OCI-LY3 (cell line): ENCODE measurements around the gene KCNIP1.

ENCODE experiments used
- H2AFZ ChIP-seq: fragments of 200-600, 300-600 bp; shearing (Covaris generic); 2 replicates; pipeline ENCODE4 v1.6.0; 2014; ENCODE audit warnings: antibody characterized with exemption, low read depth, low read length
- H3K27ac ChIP-seq: fragments of 200-600, 300-600 bp; sonication (generic); 2 replicates; pipeline ENCODE4 v1.5.1; 2014; ENCODE audit warnings: mild to moderate bottlenecking, low read length, moderate library complexity, mixed read lengths
- H3K27me3 ChIP-seq: fragments of 200-600, 300-600 bp; sonication (generic); 2 replicates; pipeline ENCODE4 v1.6.1; 2014; ENCODE audit warnings: low read depth, low read length, mixed read lengths
- H3K36me3 ChIP-seq: fragments of 200-600, 300-600 bp; sonication (generic); replicated peaks from 2 replicates; pipeline ENCODE3; 2014; ENCODE audit warnings: low read depth, low read length, mixed read lengths
- H3K4me1 ChIP-seq: fragments of 300-600, 200-600 bp; sonication (generic); 2 replicates; pipeline ENCODE4 v1.6.1; 2014; ENCODE audit warnings: low read length, mixed read lengths
- H3K4me2 ChIP-seq: fragments of 200-600, 300-600 bp; sonication (generic); 2 replicates; pipeline ENCODE4 v1.6.1; 2014; ENCODE audit warnings: low read length, mixed read lengths
- H3K4me3 ChIP-seq: fragments of 300-600, 200-600 bp; sonication (generic); 2 replicates; pipeline ENCODE4 v1.5.1; 2014; ENCODE audit warnings: antibody characterized with exemption, mild to moderate bottlenecking, low read length, moderate library complexity
- H3K79me2 ChIP-seq: fragments of 300-600, 200-600 bp; shearing (Covaris generic); 2 replicates; pipeline ENCODE4 v1.6.1; 2014; ENCODE audit warnings: mild to moderate bottlenecking, low read length, mixed read lengths
- H3K9ac ChIP-seq: fragments of 300-600, 200-600 bp; shearing (Covaris generic); 2 replicates; pipeline ENCODE4 v1.6.0; 2014; ENCODE audit warnings: mild to moderate bottlenecking, low read length, moderate library complexity
- H3K9me3 ChIP-seq: fragments of 200-600, 300-600 bp; shearing (Covaris generic); 2 replicates; pipeline ENCODE4 v1.6.1; 2014; ENCODE audit warnings: low read length, mixed read lengths; ENCODE audit not compliant: insufficient read depth
- H4K20me1 ChIP-seq: fragments of 200-600, 300-600 bp; sonication (generic); 2 replicates; pipeline ENCODE4 v1.6.1; 2016; ENCODE audit warnings: low read length, mixed read lengths; ENCODE audit not compliant: insufficient read depth
- EZH2phosphoT487 ChIP-seq: fragments of 200-600 bp; shearing (Covaris generic); IDR thresholded peaks from 2 replicates; pipeline ENCODE4 v1.6.1; 2018; ENCODE audit warnings: antibody characterized with exemption, mixed run types, low read depth
- TF ChIP-seq, protein P1 (sequence below): fragments of 200-600, 300-600 bp; sonication (generic); IDR thresholded peaks from 2 replicates; pipeline ENCODE4 v1.5.1; 2014; ENCODE audit warnings: antibody characterized with exemption, low read length, low read depth

KCNIP1 gene

GRCh38 chr5:170623576-170624181 is 119.9 kb downstream of the KCNIP1 start:
- Histone ChIP-seq H2AFZ (no peak overlapping the region), H3K9me3 (no peaks in the 10 kb centered on the region), H3K4me3 (no peak overlapping the region), H3K79me2 (no peaks in the 10 kb centered on the region), H3K4me2 (peak overlapping the region; percentile 35; the same call in 1 of the 2 replicates), H3K27me3 (peaks cover 25% of the 10 kb centered on the region), H3K4me1 (peaks cover 26% of the 10 kb centered on the region), H3K9ac (no peak overlapping the region), H3K27ac (no peak overlapping the region), H4K20me1 (no peaks in the 10 kb centered on the region), H3K36me3 (no peaks in the 10 kb centered on the region)
- TF ChIP-seq EZH2phosphoT487: no peak
- TF ChIP-seq, protein P1, sequence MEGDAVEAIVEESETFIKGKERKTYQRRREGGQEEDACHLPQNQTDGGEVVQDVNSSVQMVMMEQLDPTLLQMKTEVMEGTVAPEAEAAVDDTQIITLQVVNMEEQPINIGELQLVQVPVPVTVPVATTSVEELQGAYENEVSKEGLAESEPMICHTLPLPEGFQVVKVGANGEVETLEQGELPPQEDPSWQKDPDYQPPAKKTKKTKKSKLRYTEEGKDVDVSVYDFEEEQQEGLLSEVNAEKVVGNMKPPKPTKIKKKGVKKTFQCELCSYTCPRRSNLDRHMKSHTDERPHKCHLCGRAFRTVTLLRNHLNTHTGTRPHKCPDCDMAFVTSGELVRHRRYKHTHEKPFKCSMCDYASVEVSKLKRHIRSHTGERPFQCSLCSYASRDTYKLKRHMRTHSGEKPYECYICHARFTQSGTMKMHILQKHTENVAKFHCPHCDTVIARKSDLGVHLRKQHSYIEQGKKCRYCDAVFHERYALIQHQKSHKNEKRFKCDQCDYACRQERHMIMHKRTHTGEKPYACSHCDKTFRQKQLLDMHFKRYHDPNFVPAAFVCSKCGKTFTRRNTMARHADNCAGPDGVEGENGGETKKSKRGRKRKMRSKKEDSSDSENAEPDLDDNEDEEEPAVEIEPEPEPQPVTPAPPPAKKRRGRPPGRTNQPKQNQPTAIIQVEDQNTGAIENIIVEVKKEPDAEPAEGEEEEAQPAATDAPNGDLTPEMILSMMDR: peak; percentile 93

DNA sequence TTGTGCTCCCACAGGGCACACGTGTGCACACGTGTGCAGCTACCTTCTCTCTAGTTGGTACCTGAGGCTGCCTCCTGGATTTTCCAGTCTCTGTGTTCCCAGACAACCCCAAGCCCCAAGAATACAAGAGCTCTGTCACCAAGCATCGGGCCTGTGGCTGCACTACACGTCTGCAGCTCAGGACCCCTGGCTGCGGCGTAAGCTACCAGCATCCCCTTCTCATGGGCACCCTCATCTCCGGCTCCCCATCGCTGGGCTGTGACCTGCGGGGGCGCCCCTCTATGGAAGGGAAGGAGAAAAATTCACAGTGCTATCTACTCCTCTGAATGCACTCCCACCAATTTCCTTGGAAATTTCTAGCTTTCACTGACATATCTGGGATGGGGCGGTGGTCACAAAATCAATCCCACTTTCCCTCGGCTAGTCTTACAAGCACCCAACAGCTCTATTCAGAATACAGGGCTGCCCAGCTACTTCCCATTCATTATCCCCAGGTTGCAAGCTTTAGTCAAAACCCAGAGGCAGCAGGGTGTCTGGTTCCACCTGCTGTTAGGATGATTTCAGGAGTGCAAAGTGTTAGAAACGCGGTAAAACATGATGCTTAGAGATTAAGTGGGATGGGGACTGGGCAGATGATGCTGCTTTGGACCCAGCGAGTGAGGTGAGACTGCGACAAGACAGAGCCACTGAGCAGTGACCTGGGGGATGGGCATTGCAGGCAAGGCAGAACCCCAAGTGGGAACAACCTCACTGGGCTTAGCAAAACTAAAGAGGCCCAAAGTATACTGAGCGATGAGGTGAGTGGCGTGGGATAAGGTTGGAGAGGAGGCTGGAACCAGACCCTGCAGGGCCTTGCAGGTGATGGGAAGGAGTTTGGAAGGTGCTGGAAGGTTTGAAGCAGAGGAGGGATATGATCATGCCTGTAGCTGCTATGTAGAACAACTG is 121.7 kb downstream of the KCNIP1 start:
- Histone ChIP-seq H3K36me3 (no peaks in the 10 kb centered on the region), H3K27me3 (peaks cover 20% of the 10 kb centered on the region), H3K4me3 (no peak overlapping the region), H3K79me2 (no peaks in the 10 kb centered on the region), H3K9me3 (no peaks in the 10 kb centered on the region), H3K4me2 (no peak overlapping the region), H3K9ac (no peak overlapping the region), H3K27ac (no peak overlapping the region), H4K20me1 (no peaks in the 10 kb centered on the region), H2AFZ (no peak overlapping the region), H3K4me1 (peaks cover 9% of the 10 kb centered on the region)
- no peak for TF ChIP-seq EZH2phosphoT487
- TF ChIP-seq, protein P1: no peak; the same call in 1 of the 2 replicates

DNA sequence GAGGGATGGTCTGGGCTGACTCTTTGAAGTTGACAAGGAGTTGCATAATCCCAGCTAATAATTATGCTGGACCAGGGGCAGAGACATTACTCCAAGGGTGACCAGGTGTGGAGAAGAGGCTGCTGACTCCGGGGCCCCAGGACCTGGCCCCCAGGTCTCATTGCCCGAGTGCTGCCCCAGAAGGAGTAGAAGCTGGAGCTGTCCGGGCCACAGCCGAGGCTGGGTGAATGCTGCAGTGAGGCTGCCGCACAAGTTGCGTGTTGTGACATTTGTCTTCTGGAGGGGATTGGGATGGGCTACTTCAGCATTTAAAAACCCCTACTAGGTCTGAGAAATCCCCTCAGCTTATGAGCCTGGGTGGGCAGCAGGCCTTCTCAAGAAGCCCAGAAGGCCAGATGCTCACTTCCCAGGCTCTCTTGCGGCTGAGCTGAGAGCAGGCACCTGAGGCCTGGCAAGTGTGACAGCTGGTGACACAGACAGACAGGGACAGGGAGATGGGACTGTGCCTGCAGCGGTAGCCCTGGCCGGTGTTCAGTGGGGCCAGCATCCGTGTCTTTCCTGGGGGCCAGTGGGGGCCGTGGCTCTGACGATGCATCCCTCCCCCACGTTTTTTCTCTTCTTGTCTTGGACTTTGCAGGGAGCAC is 122.8 kb downstream of the KCNIP1 start:
- H3K9ac ChIP-seq: no peak overlapping the region
- H3K27ac ChIP-seq: no peak overlapping the region
- peaks cover 25% of the 10 kb centered on the region for H3K27me3 ChIP-seq
- H3K4me1 ChIP-seq: peaks cover 10% of the 10 kb centered on the region
- no peak overlapping the region for H2AFZ ChIP-seq
- H3K4me2 ChIP-seq: no peak overlapping the region
- H3K79me2 ChIP-seq: no peaks in the 10 kb centered on the region
- no peaks in the 10 kb centered on the region for H3K9me3 ChIP-seq
- TF ChIP-seq, protein P1: no peak
- TF ChIP-seq EZH2phosphoT487: no peak
- H3K36me3 ChIP-seq: no peaks in the 10 kb centered on the region
- no peak overlapping the region for H3K4me3 ChIP-seq
- H4K20me1 ChIP-seq: no peaks in the 10 kb centered on the region

- no peaks in the 10 kb centered on the region for H3K79me2 ChIP-seq
- no peaks in the 10 kb centered on the region for H4K20me1 ChIP-seq
- H3K27me3 ChIP-seq: peaks cover 29% of the 10 kb centered on the region
- H2AFZ ChIP-seq: no peak overlapping the region
- no peak overlapping the region for H3K4me3 ChIP-seq
- H3K36me3 ChIP-seq: no peaks in the 10 kb centered on the region
- no peak overlapping the region for H3K9ac ChIP-seq
- no peak overlapping the region for H3K27ac ChIP-seq
- no peak overlapping the region for H3K4me2 ChIP-seq
- H3K9me3 ChIP-seq: no peaks in the 10 kb centered on the region
- H3K4me1 ChIP-seq: peaks cover 10% of the 10 kb centered on the region
- TF ChIP-seq EZH2phosphoT487: no peak
- TF ChIP-seq, protein P1: no peak
Observed at GRCh38 chr5:170627271-170627670, 123.5 kb downstream of the KCNIP1 start.
